PFSK-1 (cell line): ENCODE results near the gene KXD1.

ENCODE experiments used
- FOXP2 ChIP-seq: optimal IDR thresholded peaks from 2 replicates; pipeline ENCODE3; 2011; ENCODE audit warnings: borderline replicate concordance, control low read depth, inconsistent platforms; ENCODE audit not compliant: insufficient read depth; ENCODE audit errors: extremely low read length, extremely low read depth
- POLR2AphosphoS5 ChIP-seq: IDR thresholded peaks from 2 replicates; pipeline ENCODE4 v1.6.1; 2012; ENCODE audit warnings: low read depth, mild to moderate bottlenecking, control low read depth, low read length, moderate library complexity
- SIN3A ChIP-seq: IDR thresholded peaks from 2 replicates; pipeline ENCODE4 v1.6.1; 2012; ENCODE audit warnings: mild to moderate bottlenecking, low read length, moderate library complexity, borderline replicate concordance; ENCODE audit not compliant: insufficient read depth
- TAF1 ChIP-seq: IDR thresholded peaks from 2 replicates; pipeline ENCODE4 v1.6.1; 2012; ENCODE audit warnings: low read length, control low read depth, borderline replicate concordance; ENCODE audit not compliant: insufficient read depth
- TF ChIP-seq, protein P1 (sequence below), 2 experiments: IDR thresholded peaks; 2 replicates each; pipeline versions ENCODE4 v1.6.1 to v1.8.0; 2011 to 2012; ENCODE audit warnings: low read depth in 2 of 2, low read length in 2 of 2, control low read depth in 1 of 2, inconsistent platforms in 1 of 2, mild to moderate bottlenecking in 1 of 2, moderate library complexity in 1 of 2; ENCODE audit not compliant: insufficient read depth in 1 of 2

DNA sequence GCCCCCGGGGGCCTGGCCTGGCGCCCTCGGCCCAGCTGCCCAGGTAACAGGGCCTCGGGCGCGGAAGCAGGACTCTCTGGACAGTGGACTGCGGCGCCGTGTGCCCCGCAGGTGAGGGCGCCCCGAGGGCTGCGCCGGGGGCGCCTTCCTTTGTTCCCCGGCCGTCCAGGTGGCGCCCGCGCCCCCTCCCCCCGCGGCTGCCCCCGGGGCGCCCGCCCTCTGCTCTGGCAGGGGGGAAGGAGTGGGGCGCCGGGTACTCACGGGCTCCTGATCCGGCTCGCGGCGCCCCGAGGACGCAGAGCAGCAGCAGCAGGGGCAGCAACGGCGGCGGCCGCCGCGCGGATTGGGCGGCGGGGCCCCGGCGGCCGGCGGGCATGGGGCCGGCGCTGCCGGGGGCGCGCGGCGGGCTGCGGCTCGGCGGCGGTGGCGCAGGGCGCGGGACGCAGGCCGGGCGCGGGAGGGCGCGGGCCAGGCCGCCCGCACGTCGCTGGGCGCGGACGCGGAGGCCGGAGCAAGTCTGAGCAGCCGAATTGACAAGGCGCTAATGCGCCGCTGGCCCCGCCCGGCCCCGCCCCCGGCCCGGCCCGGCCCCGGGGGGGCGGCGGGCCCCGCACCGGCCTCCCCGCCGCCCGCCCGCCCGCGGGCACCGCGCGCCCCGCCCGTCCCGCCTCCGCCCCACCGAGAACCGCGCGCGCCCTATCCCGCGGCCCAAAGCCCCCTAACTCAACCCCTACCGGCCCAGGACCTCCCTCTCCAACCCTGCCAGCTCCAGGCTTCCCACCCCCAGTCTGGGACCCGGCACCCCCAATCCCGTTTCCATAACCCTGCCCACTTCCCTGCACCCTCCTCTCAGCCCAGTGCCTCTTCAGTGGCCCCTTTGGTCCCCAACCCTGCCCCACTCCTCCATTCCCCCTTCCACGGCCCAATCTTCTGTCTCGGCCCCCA, 48.9 kb downstream of the KXD1 start, which contains the start of gene CRLF1:
- TF ChIP-seq FOXP2 = no peak
- no peak for TF ChIP-seq TAF1
- no peak for TF ChIP-seq POLR2AphosphoS5
- TF ChIP-seq, protein P1, sequence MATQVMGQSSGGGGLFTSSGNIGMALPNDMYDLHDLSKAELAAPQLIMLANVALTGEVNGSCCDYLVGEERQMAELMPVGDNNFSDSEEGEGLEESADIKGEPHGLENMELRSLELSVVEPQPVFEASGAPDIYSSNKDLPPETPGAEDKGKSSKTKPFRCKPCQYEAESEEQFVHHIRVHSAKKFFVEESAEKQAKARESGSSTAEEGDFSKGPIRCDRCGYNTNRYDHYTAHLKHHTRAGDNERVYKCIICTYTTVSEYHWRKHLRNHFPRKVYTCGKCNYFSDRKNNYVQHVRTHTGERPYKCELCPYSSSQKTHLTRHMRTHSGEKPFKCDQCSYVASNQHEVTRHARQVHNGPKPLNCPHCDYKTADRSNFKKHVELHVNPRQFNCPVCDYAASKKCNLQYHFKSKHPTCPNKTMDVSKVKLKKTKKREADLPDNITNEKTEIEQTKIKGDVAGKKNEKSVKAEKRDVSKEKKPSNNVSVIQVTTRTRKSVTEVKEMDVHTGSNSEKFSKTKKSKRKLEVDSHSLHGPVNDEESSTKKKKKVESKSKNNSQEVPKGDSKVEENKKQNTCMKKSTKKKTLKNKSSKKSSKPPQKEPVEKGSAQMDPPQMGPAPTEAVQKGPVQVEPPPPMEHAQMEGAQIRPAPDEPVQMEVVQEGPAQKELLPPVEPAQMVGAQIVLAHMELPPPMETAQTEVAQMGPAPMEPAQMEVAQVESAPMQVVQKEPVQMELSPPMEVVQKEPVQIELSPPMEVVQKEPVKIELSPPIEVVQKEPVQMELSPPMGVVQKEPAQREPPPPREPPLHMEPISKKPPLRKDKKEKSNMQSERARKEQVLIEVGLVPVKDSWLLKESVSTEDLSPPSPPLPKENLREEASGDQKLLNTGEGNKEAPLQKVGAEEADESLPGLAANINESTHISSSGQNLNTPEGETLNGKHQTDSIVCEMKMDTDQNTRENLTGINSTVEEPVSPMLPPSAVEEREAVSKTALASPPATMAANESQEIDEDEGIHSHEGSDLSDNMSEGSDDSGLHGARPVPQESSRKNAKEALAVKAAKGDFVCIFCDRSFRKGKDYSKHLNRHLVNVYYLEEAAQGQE (IDR thresholded peaks at IDR 0.05; ENCODE audit: insufficient read depth in 1 of 2, low read depth in 2 of 2, low read length in 2 of 2) = no peak
- TF ChIP-seq SIN3A = no peak
